NCI-H1105 treated with DMSO at 0.1 percent for 48 hours (cell line): ENCODE measurements around the gene MOV10.
"Not testable (repeated sequence)": the region's sequence is repeated elsewhere in the genome, so short reads cannot be mapped to it uniquely, and the experiment has no call there.

Source experiments
- DNase-seq: peaks from one replicate; lab custom pipeline; 2025; lab: John Stamatoyannopoulos, UW

MOV10 gene

GRCh38 chr1:112674440-112674985, at the start of gene MOV10:
Gene MOV10 (plus strand): TSS chr1:112674659. CDS start chr1:112674913, 254 bp downstream.
- DNase-seq = peak; percentile 74

- no peak for DNase-seq
Measured at GRCh38 chr1:112625696-112626095, 48.8 kb upstream of the MOV10 start.

GRCh38 chr1:112626193-112626592, 48.3 kb upstream of the MOV10 start:
- no peak for DNase-seq

GRCh38 chr1:112626887-112627286, 47.6 kb upstream of the MOV10 start:
- DNase-seq = no peak

GRCh38 chr1:112628516-112628915, 45.9 kb upstream of the MOV10 start:
- no peak for DNase-seq

- DNase-seq = no peak
Measured at GRCh38 chr1:112629256-112629655, 45.2 kb upstream of the MOV10 start.

- DNase-seq = no peak
Measured at GRCh38 chr1:112633628-112634027, 40.8 kb upstream of the MOV10 start.

GRCh38 chr1:112634367-112634766, 40.1 kb upstream of the MOV10 start:
- no peak for DNase-seq

- DNase-seq = no peak
Measured at GRCh38 chr1:112636056-112636455, 38.4 kb upstream of the MOV10 start.

- DNase-seq = no peak
Measured at GRCh38 chr1:112636597-112637253, 37.7 kb upstream of the MOV10 start.

GRCh38 chr1:112637254-112638109, 37.0 kb upstream of the MOV10 start:
- DNase-seq = no peak

GRCh38 chr1:112638110-112638428, 36.4 kb upstream of the MOV10 start:
- no peak for DNase-seq

- not testable (repeated sequence) for DNase-seq
Measured at GRCh38 chr1:112640437-112640836, 34.0 kb upstream of the MOV10 start.

GRCh38 chr1:112643080-112643479, 31.4 kb upstream of the MOV10 start:
- DNase-seq = no peak

GRCh38 chr1:112646225-112646624, 28.2 kb upstream of the MOV10 start:
- no peak for DNase-seq

GRCh38 chr1:112651205-112651604, 23.3 kb upstream of the MOV10 start:
- DNase-seq = no peak

GRCh38 chr1:112665857-112666256, 8.6 kb upstream of the MOV10 start:
- no peak for DNase-seq

GRCh38 chr1:112666946-112667345, 7.5 kb upstream of the MOV10 start:
- DNase-seq = no peak

- no peak for DNase-seq
Measured at GRCh38 chr1:112672009-112672408, 2.5 kb upstream of the MOV10 start.

GRCh38 chr1:112672842-112673241, 1.6 kb upstream of the MOV10 start:
- DNase-seq = no peak

GRCh38 chr1:112673592-112674439, 643 bp upstream of the MOV10 start:
- peak; percentile 27 for DNase-seq

GRCh38 chr1:112674986-112675727, 698 bp downstream of the MOV10 start:
- DNase-seq = peak; percentile 50
